GM12872 (cell line): ENCODE measurements around the gene ZNF576.

ENCODE experiments used
- CTCF ChIP-seq: IDR thresholded peaks from 3 replicates; pipeline ENCODE4 v1.5.1; 2011; ENCODE audit warnings: low read depth, mild to moderate bottlenecking, low read length, moderate library complexity; ENCODE audit not compliant: insufficient read depth

Gene ZNF576

DNA sequence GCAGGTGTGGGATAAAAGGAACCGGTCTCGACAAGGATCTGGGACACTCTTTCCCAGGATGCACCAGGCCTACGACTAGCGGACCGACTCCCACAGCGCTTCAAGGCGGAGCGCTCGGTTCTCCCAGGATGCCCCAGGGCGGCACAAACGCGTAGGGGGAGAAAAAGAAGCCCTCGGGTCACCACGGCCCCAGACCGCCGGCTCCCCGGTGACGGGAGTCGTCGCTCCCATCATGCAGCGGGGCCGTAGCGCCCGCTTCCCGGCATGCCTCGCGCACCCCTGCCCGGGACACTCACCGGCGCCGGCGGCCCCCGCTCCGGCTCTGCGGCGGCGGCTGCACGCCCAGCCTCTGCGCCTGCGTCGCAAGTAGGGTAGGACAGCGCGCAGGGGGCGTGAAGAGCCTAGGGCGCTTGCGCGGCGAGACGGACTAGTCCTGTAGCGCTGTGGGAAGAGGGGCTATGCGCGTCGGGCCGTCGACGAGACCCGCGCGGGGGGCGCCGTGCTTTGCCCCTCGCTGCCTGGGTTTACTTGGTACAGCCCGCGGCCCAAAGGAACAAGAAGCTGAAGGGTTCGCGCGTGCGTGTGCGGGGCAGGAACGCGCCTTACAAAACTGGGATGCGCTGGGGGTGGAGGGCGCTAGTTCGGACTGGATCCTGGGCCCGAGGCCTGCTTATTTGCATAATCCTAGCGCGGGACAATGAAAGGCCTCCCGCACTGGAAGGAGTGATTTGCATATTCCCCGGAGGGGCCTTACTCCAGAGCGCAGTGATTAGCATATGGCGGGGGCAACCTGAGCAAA lies 23.1 kb downstream of the ZNF576 start, which contains the start of gene ZNF428:
ZNF428 (minus strand) TSS at position 368 of the 799 bp plus-strand sequence. CDS start 5,325 bp downstream, outside the sequence.
- TF ChIP-seq CTCF: no peak

DNA sequence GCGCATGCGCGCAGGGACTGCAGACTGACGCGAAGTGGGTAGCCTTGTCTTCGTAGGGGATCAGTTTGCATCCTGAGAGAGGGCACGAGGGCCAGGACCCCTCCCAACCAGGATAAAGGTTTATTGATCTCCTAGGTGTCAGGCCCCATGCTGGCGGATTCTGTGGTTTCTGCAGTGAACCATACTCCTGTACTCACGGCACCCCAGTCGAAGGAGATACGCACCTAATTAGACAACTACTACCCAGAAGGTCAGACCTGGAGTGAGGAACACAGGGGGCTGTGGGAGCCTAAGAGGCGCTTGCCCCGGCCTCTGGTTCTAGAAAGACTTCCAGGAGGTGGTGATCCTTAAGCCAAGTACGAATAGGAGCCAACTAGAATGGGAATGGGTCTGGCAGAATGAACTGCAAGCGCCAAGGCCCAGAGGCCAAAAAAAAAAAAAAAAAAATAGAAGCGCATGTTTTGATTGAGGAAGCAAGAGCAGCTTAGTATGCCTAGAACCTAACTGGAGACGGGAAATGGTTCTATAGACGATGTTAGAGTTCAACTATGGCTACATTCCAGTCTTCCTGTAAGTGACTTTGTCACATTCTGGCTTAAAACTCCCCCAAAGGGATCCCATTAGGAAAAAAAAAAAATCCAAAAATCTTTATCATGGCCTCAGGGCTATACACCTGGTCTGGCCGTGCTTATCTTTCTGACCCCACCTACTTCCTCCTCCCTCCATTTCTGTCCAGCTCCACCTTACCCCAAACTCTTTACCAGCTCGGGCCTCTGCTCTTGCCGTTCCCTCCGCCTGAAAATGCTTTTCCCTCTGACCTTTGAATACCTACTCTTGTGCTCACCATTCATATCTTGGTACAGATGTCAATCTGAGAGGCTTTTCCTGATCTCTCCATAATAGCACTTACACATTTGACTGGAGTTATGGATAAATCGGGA lies 23.9 kb downstream of the ZNF576 start:
- TF ChIP-seq CTCF: no peak

DNA sequence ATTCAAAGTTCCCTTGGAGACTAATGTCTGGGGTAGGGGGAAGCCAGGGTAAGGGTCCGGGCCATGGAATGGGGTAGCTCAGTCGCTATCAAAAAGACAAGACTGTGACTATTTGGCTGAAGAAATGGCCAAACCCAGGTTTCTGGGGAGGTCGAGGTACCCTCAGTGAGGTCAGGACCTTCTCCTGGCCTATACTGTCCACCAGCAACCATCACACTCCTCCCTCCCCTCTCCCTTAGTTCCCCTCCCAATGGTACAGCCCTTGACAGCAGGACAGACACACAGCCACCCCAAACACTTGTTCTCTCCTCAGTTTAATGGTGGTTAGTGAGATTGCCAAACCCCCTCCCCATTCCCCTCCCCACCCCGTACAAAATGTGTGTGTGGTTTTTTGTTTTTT lies 25.7 kb downstream of the ZNF576 start:
- no peak for TF ChIP-seq CTCF

DNA sequence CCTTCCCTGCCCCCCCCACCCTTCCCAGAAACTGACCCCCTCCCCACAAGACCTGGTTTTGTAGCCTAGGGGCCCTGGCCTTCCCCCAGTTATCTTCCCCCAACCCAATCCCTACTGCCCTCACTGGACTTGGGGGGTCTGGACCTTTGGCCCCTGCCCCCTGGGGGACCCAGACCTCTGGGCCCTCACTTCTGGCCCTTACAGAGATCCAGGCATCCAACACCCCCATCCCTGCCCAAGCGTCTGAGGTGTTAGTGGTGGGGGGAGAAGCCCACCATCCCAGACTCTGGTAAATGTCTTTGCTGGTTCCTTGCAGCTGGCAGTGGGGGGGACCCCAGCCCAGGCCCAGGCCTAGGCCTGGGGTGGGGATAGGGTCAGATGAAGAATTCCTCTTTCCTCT lies 26.6 kb downstream of the ZNF576 start:
- no peak for TF ChIP-seq CTCF

DNA sequence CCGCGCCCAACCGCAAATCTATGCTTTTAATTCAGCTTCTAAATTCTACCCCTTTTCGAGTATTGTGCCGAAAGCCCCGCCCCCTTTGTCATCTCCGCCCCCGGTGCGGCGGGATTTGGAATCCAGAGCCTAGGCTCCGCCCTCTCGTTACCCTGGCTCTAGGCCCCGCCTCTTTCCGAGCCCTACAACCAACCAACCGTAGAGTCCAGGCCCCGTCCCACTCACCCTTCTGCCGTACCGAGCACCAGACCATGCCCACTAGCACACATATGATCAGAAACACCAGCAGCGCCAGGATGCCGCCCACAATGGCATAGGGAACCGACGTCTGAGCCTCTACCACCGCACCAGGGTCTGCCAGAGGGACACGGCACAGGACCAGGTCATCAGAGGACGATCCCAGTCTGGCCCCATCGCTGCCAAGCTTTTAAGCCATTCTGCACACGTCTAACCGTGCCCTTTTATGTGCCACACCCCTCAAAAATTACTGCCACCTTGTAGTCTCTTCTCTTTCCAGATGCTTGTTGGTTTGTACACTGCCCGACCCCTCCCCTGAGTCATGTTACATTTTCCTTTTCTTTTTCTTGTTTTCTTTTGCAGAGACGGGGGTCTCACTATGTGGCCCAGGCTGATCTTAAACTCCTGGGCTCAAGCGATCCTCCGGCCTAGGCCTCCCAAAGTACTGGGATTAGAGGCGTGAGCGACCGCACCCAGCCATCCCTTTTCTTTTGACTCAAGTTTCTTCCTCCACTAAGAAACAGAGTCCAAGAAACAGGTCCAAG lies 27.7 kb downstream of the ZNF576 start:
- TF ChIP-seq CTCF: no peak

- TF ChIP-seq CTCF: peak; percentile 56
Observed at GRCh38 chr19:43624933-43625332, 28.5 kb downstream of the ZNF576 start.
